ENCODE data around the gene PMPCA.
"Not testable (repeated sequence)": the region's sequence is repeated elsewhere in the genome, so short reads cannot be mapped to it uniquely, and the experiment has no call there.

The PMPCA gene

DNA sequence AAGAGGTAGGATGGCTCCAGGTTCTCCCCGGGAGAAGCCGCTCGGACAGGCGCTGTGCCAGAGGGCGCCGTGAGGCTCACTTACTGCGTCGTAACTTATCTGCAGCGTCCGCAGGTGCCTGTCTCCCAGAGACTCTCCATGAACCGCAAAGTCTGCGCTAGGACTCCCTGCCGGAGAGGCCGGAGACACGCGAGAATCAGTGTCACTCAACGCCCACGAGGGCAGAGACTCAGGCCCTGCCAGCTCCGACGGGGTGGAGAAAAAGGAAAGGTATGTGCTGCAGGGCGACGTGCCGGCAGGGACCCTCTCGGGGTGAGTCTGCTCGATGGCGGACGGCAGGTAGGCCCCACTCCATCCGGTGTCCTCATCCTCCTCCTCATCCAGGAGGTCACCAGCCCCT is 3.4 kb upstream of the PMPCA start:
- Mint-ChIP-seq H3K36me3 (ENCODE audit: low read depth) (peaks cover 53% of the 10 kb centered on the region), H3K4me1 (peaks cover 73% of the 10 kb centered on the region)
- not testable (repeated sequence) for H3K27ac Mint-ChIP-seq, H3K27me3 Mint-ChIP-seq, H3K9me3 Mint-ChIP-seq, ATAC-seq, DNase-seq, H3K4me3 Mint-ChIP-seq

DNA sequence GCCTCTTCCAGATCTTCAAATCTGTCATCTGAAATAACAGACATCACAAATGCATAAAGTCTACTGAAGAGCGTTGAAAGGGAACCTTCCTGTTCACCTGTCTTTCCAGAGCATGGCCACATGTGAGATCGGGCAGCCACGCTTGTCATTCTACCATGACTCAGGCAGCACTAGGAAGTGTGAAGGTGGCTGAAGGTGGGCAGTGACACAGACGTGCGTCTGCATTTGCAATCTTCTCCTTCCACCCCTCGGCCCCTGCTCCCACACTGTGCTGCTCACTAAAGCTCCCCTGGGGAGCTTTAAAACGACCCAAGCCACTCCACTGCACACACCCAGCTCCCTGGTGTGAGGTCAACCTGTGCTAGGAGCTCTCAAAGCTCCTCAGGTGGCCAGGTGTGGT is 2.5 kb upstream of the PMPCA start:
- H3K9me3 Mint-ChIP-seq, result no peaks in the 10 kb centered on the region
- no peak overlapping the region for H3K4me3 Mint-ChIP-seq
- H3K4me1 Mint-ChIP-seq, result peaks cover 70% of the 10 kb centered on the region
- no peak for DNase-seq
- no peak for ATAC-seq
- H3K27ac Mint-ChIP-seq, result peak overlapping the region; percentile 50
- H3K36me3 Mint-ChIP-seq (ENCODE audit: low read depth), result peaks cover 53% of the 10 kb centered on the region
- no peaks in the 10 kb centered on the region for H3K27me3 Mint-ChIP-seq

DNA sequence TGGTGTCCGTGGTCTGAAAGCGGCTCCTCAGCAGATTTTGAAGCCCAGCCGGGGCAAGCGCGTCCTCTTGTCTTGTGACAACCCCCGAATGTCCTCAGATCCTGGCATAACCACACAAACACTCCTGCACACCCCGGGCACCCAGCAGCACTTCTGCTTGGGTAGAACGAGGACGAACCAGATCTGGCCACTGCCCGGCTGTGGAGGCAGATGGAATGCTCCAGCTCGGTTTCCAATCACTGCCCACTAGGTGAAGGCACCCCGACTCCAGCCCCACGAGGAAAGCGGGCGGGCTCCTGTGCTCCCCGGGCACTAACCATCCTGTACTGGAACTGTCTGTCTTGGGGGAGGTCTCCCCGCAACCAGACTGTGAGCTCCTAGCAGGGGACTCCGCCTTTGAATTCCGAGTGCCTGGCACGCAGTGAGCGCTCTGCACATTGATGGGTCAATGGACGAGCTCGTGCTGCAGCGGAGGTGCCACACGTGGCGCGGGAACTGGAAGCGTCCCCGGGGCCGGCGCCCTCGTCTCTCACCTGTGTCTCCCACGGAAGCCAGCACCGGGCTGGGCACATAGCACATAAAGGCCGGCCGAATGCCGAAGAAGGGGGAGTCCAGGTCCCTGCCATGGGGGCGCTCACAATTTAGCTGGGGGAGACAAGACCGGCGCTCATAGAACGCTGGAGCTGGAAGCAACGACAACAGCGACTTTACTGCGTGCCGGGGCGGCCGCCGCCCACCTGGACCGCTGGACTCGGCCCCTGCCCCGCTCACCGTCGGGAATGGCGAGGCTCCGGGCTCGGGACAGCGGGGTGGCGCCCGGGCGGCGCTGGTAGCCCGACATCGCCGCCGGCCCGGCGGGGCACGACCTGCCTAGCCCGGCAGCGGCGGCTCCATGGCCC is 652 bp upstream of the PMPCA start:
- Mint-ChIP-seq H3K36me3 (ENCODE audit: low read depth) (peaks cover 60% of the 10 kb centered on the region), H3K4me1 (peaks cover 59% of the 10 kb centered on the region), H3K27ac (peak overlapping the region; percentile 93), H3K27me3 (no peaks in the 10 kb centered on the region), H3K9me3 (no peaks in the 10 kb centered on the region), H3K4me3 (peak overlapping the region; percentile 98)
- peak; percentile 49 for DNase-seq
- ATAC-seq, result peak; percentile 4

DNA sequence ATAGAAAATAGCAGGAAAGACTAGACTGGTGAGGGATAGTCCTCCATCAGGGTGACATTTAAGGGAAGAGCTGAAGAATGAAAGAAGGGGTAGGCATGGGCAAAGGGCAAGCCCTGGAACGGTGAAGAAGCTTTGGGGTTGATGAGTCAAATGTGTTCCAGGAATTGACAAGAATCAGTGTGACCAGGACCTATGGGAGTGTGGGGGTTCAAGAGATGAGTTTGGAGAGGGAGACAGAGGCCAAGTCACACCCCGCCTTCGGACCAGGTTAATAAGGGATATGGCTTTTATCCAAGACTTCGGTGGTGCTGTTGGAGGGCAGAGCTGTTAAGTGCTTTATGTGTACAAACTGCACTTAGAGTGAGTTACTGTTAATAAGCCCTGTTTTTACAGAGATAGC is 920 bp downstream of the PMPCA start:
- Mint-ChIP-seq H3K27ac (peak overlapping the region; percentile 89), H3K27me3 (no peaks in the 10 kb centered on the region), H3K4me3 (peak overlapping the region; percentile 98), H3K9me3 (no peaks in the 10 kb centered on the region), H3K36me3 (ENCODE audit: low read depth) (peaks cover 61% of the 10 kb centered on the region), H3K4me1 (peaks cover 47% of the 10 kb centered on the region)
- DNase-seq (no peak), ATAC-seq (peak; percentile 59)

DNA sequence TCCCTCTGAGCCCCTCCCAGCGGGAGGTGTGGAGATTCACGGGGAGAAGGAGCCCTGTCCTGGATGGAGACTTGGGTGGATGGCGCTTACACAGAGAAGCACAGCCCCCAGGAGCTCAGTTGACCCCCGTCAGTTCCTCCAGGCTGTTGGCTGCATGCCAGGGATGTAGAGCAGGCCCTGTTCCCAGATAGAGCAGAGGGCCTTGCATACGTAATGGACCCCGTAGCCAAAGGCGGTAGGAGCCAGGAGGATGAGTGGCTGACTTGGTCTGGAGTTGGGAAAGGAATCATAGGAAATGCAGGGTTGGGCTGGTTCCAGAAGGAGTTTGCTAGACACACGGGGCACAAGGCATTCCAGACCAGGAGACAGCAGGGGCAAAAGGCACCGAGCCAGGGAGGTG is 2.5 kb downstream of the PMPCA start:
- Mint-ChIP-seq H3K27ac (no peak overlapping the region), H3K9me3 (no peaks in the 10 kb centered on the region)
- ATAC-seq, result no peak

DNA sequence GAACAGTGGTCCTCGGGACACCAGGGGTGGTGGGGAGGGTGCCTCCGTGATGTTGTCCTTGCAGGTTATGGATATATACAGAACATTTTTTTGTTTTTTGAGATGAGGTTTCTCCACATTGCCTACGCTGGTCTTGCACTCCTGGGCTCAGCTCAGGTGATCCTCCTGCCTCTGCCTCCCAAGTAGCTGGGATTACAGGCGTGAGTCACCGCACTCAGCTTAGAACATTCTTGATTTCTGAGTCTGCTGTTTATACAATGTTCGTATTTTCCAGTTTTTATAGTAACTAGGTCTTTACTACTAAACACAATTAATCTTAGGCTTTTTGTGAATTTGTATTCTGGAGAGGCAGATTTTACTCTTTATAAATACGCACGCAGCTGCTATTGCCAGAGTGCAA is 6.0 kb downstream of the PMPCA start:
- H3K36me3 Mint-ChIP-seq (ENCODE audit: low read depth), result peaks cover 59% of the 10 kb centered on the region

More for the DNA sequence above, 2.5 kb downstream of the PMPCA start:
- Mint-ChIP-seq H3K4me1 (peaks cover 41% of the 10 kb centered on the region), H3K4me3 (peak overlapping the region; percentile 17), H3K27me3 (no peaks in the 10 kb centered on the region), H3K36me3 (ENCODE audit: low read depth) (peaks cover 62% of the 10 kb centered on the region)
- DNase-seq, result no peak

DNA sequence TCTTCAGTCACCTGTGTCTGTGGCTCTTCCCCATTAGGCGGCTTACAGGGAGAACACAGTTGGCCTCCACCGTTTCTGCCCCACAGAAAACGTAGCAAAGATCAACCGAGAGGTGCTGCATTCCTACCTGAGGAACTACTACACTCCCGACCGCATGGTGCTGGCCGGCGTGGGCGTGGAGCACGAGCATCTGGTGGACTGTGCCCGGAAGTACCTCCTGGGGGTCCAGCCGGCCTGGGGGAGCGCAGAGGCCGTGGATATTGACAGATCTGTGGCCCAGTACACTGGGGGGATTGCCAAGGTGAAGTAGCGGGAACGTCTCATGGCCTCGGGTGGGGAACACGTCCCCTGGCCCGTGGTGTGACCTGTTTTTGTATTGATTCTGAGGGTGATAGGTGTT is 6.5 kb downstream of the PMPCA start:
- no peaks in the 10 kb centered on the region for H3K9me3 Mint-ChIP-seq
- peaks cover 10% of the 10 kb centered on the region for H3K4me1 Mint-ChIP-seq
- DNase-seq (no peak), ATAC-seq (no peak)
- H3K36me3 Mint-ChIP-seq (ENCODE audit: low read depth), result peaks cover 54% of the 10 kb centered on the region
- H3K27ac Mint-ChIP-seq, result no peak overlapping the region
- no peak overlapping the region for H3K4me3 Mint-ChIP-seq
- H3K27me3 Mint-ChIP-seq, result no peaks in the 10 kb centered on the region

More for the DNA sequence above, 6.0 kb downstream of the PMPCA start:
- H3K27ac Mint-ChIP-seq, result no peak overlapping the region
- DNase-seq (no peak), ATAC-seq (no peak)
- H3K4me3 Mint-ChIP-seq, result no peak overlapping the region
- no peaks in the 10 kb centered on the region for H3K9me3 Mint-ChIP-seq
- H3K4me1 Mint-ChIP-seq, result peaks cover 15% of the 10 kb centered on the region
- no peaks in the 10 kb centered on the region for H3K27me3 Mint-ChIP-seq

DNA sequence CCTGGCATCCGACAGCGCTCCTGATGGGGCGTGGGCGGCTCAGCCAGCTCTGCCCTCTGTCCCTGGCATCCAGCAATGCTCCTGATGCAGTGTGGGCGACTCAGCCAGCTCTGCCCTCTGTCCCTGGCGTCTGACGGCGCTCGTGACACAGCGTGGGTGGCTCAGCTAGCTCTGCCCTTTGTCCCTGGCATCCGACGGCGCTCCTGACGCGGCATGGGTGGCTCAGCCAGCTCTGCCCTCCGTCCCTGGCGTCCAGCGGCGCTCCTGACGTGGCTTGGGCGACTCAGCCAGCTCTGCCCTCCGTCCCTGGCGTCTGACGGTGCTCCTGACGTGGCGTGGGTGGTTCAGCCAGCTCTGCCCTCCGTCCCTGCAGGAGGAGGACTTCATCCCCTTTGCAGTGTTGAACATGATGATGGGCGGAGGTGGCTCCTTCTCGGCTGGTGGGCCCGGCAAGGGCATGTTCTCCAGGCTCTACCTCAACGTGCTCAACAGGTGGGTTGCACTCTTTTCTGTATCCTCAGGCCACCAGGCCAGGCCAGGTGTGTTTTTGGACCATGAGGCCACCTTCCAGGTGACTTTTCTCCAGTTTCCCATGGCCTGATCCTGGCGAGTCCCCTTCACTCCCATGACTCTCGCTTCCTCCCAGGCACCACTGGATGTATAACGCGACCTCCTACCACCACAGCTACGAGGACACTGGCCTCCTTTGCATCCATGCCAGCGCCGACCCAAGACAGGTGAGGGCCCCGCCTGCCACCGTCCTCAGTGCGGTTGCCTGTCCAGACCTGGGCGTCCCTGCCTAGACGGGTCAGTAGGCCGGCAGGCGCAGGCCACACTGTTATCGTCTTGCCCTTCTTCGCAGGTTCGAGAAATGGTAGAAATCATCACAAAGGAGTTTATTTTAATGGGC is 8.0 kb downstream of the PMPCA start:
- Mint-ChIP-seq H3K36me3 (ENCODE audit: low read depth) (peaks cover 45% of the 10 kb centered on the region), H3K4me3 (no peak overlapping the region), H3K27ac (no peak overlapping the region), H3K27me3 (no peaks in the 10 kb centered on the region), H3K4me1 (peaks cover 2% of the 10 kb centered on the region), H3K9me3 (no peaks in the 10 kb centered on the region)
- ATAC-seq (no peak), DNase-seq (no peak)

DNA sequence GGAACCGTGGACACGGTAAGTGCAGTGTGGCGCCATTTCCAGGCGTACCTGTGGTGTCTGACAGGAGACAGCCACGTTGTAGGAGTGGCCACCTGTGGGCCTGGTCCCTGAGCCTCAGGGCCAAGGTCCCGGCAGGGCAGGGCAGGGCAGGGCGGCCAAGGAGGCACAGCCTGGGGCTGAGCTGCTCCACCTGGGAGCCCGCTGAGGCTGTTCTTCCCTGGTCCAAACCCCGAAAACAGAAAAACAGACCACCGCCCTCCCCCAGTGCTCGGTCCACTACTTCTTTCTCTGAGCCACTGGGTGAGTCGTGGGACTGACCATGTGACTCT is 8.6 kb downstream of the PMPCA start:
- ATAC-seq (no peak), DNase-seq (no peak)
- Mint-ChIP-seq H3K4me3 (no peak overlapping the region), H3K36me3 (ENCODE audit: low read depth) (peaks cover 39% of the 10 kb centered on the region), H3K27me3 (no peaks in the 10 kb centered on the region), H3K4me1 (no peaks in the 10 kb centered on the region), H3K27ac (no peak overlapping the region), H3K9me3 (no peaks in the 10 kb centered on the region)

DNA sequence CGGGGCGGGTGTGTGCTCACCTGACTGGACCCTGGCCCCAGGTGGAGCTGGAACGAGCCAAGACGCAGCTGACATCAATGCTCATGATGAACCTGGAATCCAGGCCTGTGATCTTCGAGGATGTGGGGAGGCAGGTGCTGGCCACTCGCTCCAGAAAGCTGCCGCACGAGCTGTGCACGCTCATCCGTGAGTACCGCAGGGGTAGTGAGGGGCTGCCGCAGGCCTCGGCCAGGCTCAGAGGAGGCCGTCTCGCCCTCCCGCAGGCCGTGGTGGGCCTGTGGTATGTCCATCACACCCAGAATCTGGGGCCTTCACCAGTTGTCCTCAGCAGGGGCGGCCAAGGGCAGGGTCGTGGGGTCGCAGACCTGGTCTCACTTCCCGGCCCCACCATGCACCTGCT is 11.3 kb downstream of the PMPCA start:
- no peaks in the 10 kb centered on the region for H3K27me3 Mint-ChIP-seq
- H3K4me1 Mint-ChIP-seq, result peaks cover 6% of the 10 kb centered on the region
- H3K9me3 Mint-ChIP-seq, result no peaks in the 10 kb centered on the region
- DNase-seq (no peak), ATAC-seq (no peak)
- no peak overlapping the region for H3K27ac Mint-ChIP-seq
- no peak overlapping the region for H3K4me3 Mint-ChIP-seq
- H3K36me3 Mint-ChIP-seq (ENCODE audit: low read depth), result peaks cover 34% of the 10 kb centered on the region

DNA sequence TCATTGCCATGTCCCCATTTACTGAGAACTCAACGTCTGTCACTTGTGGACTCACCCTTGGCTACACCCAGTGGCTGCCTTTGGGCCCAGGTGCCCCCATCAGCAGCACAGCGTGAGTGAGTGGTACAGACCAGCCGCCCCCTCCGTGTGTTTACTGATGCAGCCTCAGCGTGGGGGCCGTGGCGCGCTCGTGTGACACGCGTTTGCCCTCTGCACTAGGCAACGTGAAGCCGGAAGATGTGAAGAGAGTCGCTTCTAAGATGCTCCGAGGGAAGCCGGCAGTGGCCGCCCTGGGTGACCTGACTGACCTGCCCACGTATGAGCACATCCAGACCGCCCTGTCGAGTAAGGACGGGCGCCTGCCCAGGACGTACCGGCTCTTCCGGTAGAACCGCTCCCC is 12.4 kb downstream of the PMPCA start:
- no peaks in the 10 kb centered on the region for H3K27me3 Mint-ChIP-seq
- peaks cover 30% of the 10 kb centered on the region for H3K36me3 Mint-ChIP-seq (ENCODE audit: low read depth)

DNA sequence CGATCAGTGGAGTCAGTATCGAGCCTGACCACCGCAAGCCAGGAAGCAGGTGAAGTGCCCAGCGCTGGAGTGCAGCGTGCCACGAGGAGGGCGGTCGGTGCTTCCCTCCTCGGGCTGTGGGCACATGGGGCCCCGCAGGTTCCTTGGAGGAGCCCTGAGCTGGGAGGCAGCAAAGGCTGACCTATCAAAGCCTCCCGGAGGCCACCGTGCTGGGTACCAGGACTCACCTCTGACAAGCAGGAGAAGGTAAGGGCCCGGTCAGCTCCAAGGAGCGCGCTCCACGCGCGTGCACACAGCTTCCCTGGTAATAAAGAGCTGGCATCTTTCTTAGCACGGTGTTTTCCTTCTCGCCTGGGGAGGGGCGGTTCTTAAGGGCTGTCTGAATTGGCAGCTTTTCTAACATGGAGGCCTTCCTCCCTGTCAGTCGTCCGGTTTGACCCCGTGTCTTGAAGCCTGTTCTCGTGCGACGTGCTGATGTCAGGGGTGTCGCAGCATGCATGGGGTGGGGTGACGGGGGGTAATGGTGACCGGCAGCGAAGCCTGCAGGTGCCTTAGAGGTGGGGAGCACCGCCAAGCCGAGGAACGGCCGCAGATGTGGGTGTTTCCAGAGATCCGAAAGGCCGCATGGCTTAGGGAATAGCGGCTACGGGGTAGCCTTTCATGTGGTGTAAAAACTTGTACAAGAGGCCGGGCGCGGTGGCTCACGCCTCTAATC is 13.1 kb downstream of the PMPCA start:
- ATAC-seq (no peak), DNase-seq (no peak)
- Mint-ChIP-seq H3K27ac (no peak overlapping the region), H3K4me1 (peaks cover 6% of the 10 kb centered on the region), H3K9me3 (no peaks in the 10 kb centered on the region), H3K36me3 (ENCODE audit: low read depth) (peaks cover 29% of the 10 kb centered on the region), H3K4me3 (no peak overlapping the region), H3K27me3 (no peaks in the 10 kb centered on the region)

More for the DNA sequence above, 12.4 kb downstream of the PMPCA start:
- Mint-ChIP-seq H3K9me3 (no peaks in the 10 kb centered on the region), H3K4me3 (no peak overlapping the region), H3K4me1 (peaks cover 6% of the 10 kb centered on the region), H3K27ac (no peak overlapping the region)
- no peak for DNase-seq
- no peak for ATAC-seq

DNA sequence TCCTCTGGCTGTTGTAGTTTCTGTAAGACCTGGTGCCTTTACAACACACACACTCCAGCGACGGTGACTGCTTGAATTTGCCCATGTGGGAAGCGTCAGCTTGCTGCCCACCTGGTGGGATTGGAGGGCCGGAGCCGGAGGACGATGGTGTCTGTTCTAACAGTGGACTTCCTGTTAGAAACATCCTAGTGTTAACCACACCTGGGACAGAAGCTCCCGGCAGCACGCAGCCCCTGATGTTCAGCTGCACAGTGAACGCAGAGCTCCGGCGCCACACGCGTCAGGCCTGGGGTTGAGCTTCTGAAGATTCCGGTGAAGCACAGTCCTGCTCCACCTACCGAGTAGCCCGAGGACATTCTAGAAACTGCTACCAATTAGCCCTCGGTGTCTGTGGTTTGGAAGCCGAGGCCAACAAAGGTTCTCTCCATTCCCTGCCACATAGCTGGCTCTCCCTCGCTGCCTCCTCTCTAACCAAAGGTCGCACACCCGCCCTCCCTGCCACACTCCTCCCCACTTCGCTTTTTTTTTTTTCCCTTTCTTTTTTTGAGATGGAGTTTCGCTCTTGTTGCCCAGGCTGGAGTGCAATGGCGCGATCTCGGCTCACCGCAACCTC is 14.4 kb downstream of the PMPCA start:
- DNase-seq (no peak), ATAC-seq (no peak)
- Mint-ChIP-seq H3K4me3 (no peak overlapping the region), H3K9me3 (no peaks in the 10 kb centered on the region), H3K36me3 (ENCODE audit: low read depth) (peaks cover 23% of the 10 kb centered on the region), H3K27me3 (no peaks in the 10 kb centered on the region), H3K4me1 (peaks cover 6% of the 10 kb centered on the region), H3K27ac (no peak overlapping the region)

DNA sequence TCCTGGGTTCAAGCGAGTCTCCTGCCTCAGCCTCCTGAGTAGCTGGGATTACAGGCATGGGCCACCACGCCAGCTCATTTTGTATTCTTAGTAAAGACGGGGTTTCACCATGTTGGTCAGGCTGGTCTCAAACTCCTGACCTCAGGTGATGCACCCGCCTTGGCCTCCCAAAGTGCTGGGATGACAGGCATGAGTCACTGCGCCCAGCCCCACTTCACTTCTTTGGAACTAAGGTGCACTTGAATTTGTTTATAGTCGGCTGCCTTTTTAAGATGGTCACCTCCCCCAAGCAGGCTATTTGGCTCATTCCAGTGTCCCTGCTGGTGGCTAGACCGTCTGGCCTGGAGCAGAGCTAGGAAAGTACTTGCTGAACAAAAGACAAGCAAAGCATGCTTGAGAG is 14.9 kb downstream of the PMPCA start:
- not testable (repeated sequence) for H3K27me3 Mint-ChIP-seq, DNase-seq, H3K27ac Mint-ChIP-seq, H3K9me3 Mint-ChIP-seq, ATAC-seq, H3K4me3 Mint-ChIP-seq, H3K4me1 Mint-ChIP-seq
- peaks cover 22% of the 10 kb centered on the region for H3K36me3 Mint-ChIP-seq (ENCODE audit: low read depth)

All from activated naive CD8-positive, alpha-beta T cell treated with anti-CD3 and anti-CD28 coated beads, Interleukin-2, amount 50 U/mL, for 24 hours (primary cell).